ENCODE measurements around the gene DNM3. TPM values are rescaled to one million over a fixed set of nuclear protein-coding genes. Genes with fewer than 3 reads are reported as not detected.

The DNM3 gene
- total and polyA plus RNA-seq, 9 of the 15 experiments (the other 6 are each of a cell fraction or from before 2014, with no cell fraction given) = 0.08 to 0.36 (median 0.22) TPM; not detected in 1

GRCh38 chr1:171796592-171796991 is 44.7 kb upstream of the DNM3 start (continued):
- no peak for TF ChIP-seq ZNF407 (IDR thresholded peaks at IDR 0.05; ENCODE audit: low read depth)
- TF ChIP-seq SPI1 (IDR thresholded peaks at IDR 0.05; ENCODE audit: borderline replicate concordance, low read depth, low read length) = no peak
- TF ChIP-seq HEY1 (CRISPR knock-in tag; IDR thresholded peaks at IDR 0.05; ENCODE audit: borderline replicate concordance) = no peak
- no peak for TF ChIP-seq CBX8 (IDR thresholded peaks at IDR 0.05; ENCODE audit: borderline replicate concordance, extremely low read depth, low read depth, low read length, poor library complexity, severe bottlenecking)
- TF ChIP-seq SNIP1 (IDR thresholded peaks at IDR 0.05; ENCODE audit: low read depth) = no peak
- TF ChIP-seq, protein P1, sequence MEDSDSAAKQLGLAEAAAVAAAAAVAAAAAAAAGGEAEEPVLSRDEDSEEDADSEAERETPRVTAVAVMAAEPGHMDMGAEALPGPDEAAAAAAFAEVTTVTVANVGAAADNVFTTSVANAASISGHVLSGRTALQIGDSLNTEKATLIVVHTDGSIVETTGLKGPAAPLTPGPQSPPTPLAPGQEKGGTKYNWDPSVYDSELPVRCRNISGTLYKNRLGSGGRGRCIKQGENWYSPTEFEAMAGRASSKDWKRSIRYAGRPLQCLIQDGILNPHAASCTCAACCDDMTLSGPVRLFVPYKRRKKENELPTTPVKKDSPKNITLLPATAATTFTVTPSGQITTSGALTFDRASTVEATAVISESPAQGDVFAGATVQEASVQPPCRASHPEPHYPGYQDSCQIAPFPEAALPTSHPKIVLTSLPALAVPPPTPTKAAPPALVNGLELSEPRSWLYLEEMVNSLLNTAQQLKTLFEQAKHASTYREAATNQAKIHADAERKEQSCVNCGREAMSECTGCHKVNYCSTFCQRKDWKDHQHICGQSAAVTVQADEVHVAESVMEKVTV (CRISPR knock-in tag; IDR thresholded peaks at IDR 0.05) = no peak
- TF ChIP-seq USF1 (CRISPR knock-in tag; IDR thresholded peaks at IDR 0.05) = no peak
- TF ChIP-seq SETDB1 (IDR thresholded peaks at IDR 0.05; ENCODE audit: low read length) = no peak
